Thymus (tissue), 11 donors: ENCODE measurements around the gene SRD5A1. TPM values are rescaled to one million over a fixed set of nuclear protein-coding genes. Genes with fewer than 3 reads are reported as not detected.

Experiments
- DNase-seq, 9 donors: peaks; one replicate each; pipeline ENCODE4 v3.0.0-alpha.2; 2013; ENCODE audit warnings: low spot score in 9 of 9, low read depth in 6 of 9, missing footprints in 1 of 9
- H3K27ac ChIP-seq, 2 donors: one replicate each; pipeline ENCODE4 v1.5.1; 2013; ENCODE audit warnings: control low read depth in 1 of 2, low read depth in 1 of 2, low read length in 1 of 2, mild to moderate bottlenecking in 1 of 2, moderate library complexity in 1 of 2
- H3K27me3 ChIP-seq, 2 donors: one replicate each; pipeline ENCODE4 v1.5.1; 2013; ENCODE audit warnings: low read length in 1 of 2; ENCODE audit not compliant: control insufficient read depth in 2 of 2, insufficient read depth in 1 of 2
- H3K36me3 ChIP-seq, 2 donors: one replicate each; pipeline ENCODE4 v1.5.1; 2013; ENCODE audit warnings: low read length in 1 of 2, mild to moderate bottlenecking in 1 of 2, moderate library complexity in 1 of 2; ENCODE audit not compliant: control insufficient read depth in 2 of 2, insufficient read depth in 2 of 2
- H3K4me1 ChIP-seq, 2 donors: one replicate each; pipeline ENCODE4 v1.5.1; 2013; ENCODE audit warnings: low read length in 2 of 2; ENCODE audit not compliant: control insufficient read depth in 2 of 2, insufficient read depth in 2 of 2
- H3K4me3 ChIP-seq, 2 donors: one replicate each; pipeline ENCODE4 v1.5.1; 2013; ENCODE audit warnings: low read length in 2 of 2, control low read depth in 1 of 2, mild to moderate bottlenecking in 1 of 2
- H3K9me3 ChIP-seq, 2 donors: one replicate each; pipeline ENCODE4 v1.5.1; 2013; ENCODE audit warnings: low read length in 1 of 2, mild to moderate bottlenecking in 1 of 2; ENCODE audit not compliant: control insufficient read depth in 2 of 2, insufficient read depth in 1 of 2
- WGBS: extraction: QIAGEN DNeasy Blood & Tissue Kit; methylation state at CpG from one replicate; pipeline ENCODE4 v1.1.7; 2013; 5-methylcytosine and 5-hydroxymethylcytosine counted together
- polyA plus RNA-seq: library from polyadenylated mRNA; stranded (reverse); fragments of 200-250 nt; gene quantifications from one replicate; pipeline ENCODE4 v1.2.3, GENCODE V29; 2013
- total RNA-seq: library from RNA; stranded (reverse); fragments of 120-200 nt; gene quantifications from one replicate; pipeline ENCODE4 v1.2.4, GENCODE V29; 2013
- donor health status: healthy.

SRD5A1 gene
- total and polyA plus RNA-seq, 2 donors, result 6.9 to 10.2 TPM

- no peaks in the 10 kb centered on the region for H3K9me3 ChIP-seq
- no peaks in the 10 kb centered on the region for H3K36me3 ChIP-seq
- 96% methylated on average over 1 of the region's 1 CpG for WGBS
- DNase-seq, result no peak
- no peaks in the 10 kb centered on the region for H3K4me1 ChIP-seq
- no peak overlapping the region for H3K4me3 ChIP-seq
- no peak overlapping the region for H3K27ac ChIP-seq
- H3K27me3 ChIP-seq, result peaks cover 0 to 20% of the 10 kb centered on the region in 2 donors
These were observed 66.1 kb downstream of the SRD5A1 start for GRCh38 chr5:6699357-6699756.

GRCh38 chr5:6700074-6700684, 66.9 kb downstream of the SRD5A1 start:
- H3K27me3 ChIP-seq, result peaks cover 0 to 20% of the 10 kb centered on the region in 2 donors
- H3K4me1 ChIP-seq, result no peaks in the 10 kb centered on the region
- WGBS, result 58% methylated on average over 11 of the region's 11 CpGs
- DNase-seq, result no peak
- no peaks in the 10 kb centered on the region for H3K36me3 ChIP-seq
- no peak overlapping the region for H3K4me3 ChIP-seq
- H3K9me3 ChIP-seq, result no peaks in the 10 kb centered on the region
- no peak overlapping the region for H3K27ac ChIP-seq

GRCh38 chr5:6700685-6701355, 67.6 kb downstream of the SRD5A1 start:
- Histone ChIP-seq H3K4me3 (no peak overlapping the region), H3K27me3 (peaks cover 0 to 20% of the 10 kb centered on the region in 2 donors), H3K9me3 (no peaks in the 10 kb centered on the region), H3K36me3 (no peaks in the 10 kb centered on the region), H3K4me1 (no peaks in the 10 kb centered on the region), H3K27ac (no peak overlapping the region)
- no peak for DNase-seq
- 84% methylated on average over 12 of the region's 12 CpGs for WGBS

GRCh38 chr5:6701491-6701890, 68.3 kb downstream of the SRD5A1 start:
- no peak for DNase-seq
- Histone ChIP-seq H3K4me3 (no peak overlapping the region), H3K9me3 (no peaks in the 10 kb centered on the region), H3K4me1 (no peaks in the 10 kb centered on the region), H3K36me3 (no peaks in the 10 kb centered on the region), H3K27me3 (peaks cover 0 to 20% of the 10 kb centered on the region in 2 donors), H3K27ac (no peak overlapping the region)
- WGBS, result 85% methylated on average over 12 of the region's 12 CpGs

GRCh38 chr5:6702633-6703032, 69.4 kb downstream of the SRD5A1 start:
- no peaks in the 10 kb centered on the region for H3K9me3 ChIP-seq
- H3K27ac ChIP-seq, result no peak overlapping the region
- peaks cover under 1 to 3% of the 10 kb centered on the region in 2 donors for H3K4me1 ChIP-seq
- H3K4me3 ChIP-seq, result no peak overlapping the region
- H3K27me3 ChIP-seq, result peaks cover 0 to 20% of the 10 kb centered on the region in 2 donors
- no peak for DNase-seq
- no peaks in the 10 kb centered on the region for H3K36me3 ChIP-seq
- WGBS, result 97% methylated on average over 6 of the region's 6 CpGs

- Histone ChIP-seq H3K9me3 (no peaks in the 10 kb centered on the region), H3K27ac (no peak overlapping the region), H3K36me3 (no peaks in the 10 kb centered on the region), H3K27me3 (peaks cover 0 to 17% of the 10 kb centered on the region in 2 donors), H3K4me1 (peaks cover 4 to 11% of the 10 kb centered on the region in 2 donors), H3K4me3 (no peak overlapping the region)
- no peak for DNase-seq
- WGBS, result 93% methylated on average over 6 of the region's 6 CpGs
These were observed 70.6 kb downstream of the SRD5A1 start for GRCh38 chr5:6703806-6704205.

GRCh38 chr5:6704361-6704851, 71.2 kb downstream of the SRD5A1 start:
- H3K36me3 ChIP-seq, result no peaks in the 10 kb centered on the region
- no peak for DNase-seq
- no peaks in the 10 kb centered on the region for H3K9me3 ChIP-seq
- H3K27ac ChIP-seq, result no peak overlapping the region
- H3K4me3 ChIP-seq, result no peak overlapping the region
- H3K4me1 ChIP-seq, result peaks cover 4 to 11% of the 10 kb centered on the region in 2 donors
- peaks cover 0 to 17% of the 10 kb centered on the region in 2 donors for H3K27me3 ChIP-seq
- WGBS, result 88% methylated on average over 11 of the region's 11 CpGs

- no peak for DNase-seq
- Histone ChIP-seq H3K9me3 (no peaks in the 10 kb centered on the region), H3K36me3 (no peaks in the 10 kb centered on the region), H3K4me1 (peaks cover 4 to 11% of the 10 kb centered on the region in 2 donors), H3K27me3 (peaks cover 0 to 15% of the 10 kb centered on the region in 2 donors), H3K27ac (no peak overlapping the region), H3K4me3 (no peak overlapping the region)
- 72% methylated on average over 6 of the region's 6 CpGs for WGBS
These were observed 71.8 kb downstream of the SRD5A1 start for GRCh38 chr5:6705088-6705487.

GRCh38 chr5:6705959-6706358, 72.7 kb downstream of the SRD5A1 start:
- Histone ChIP-seq H3K4me3 (no peak overlapping the region), H3K27ac (no peak overlapping the region), H3K9me3 (no peaks in the 10 kb centered on the region), H3K36me3 (no peaks in the 10 kb centered on the region), H3K4me1 (peaks cover 4 to 11% of the 10 kb centered on the region in 2 donors), H3K27me3 (peaks cover 0 to 9% of the 10 kb centered on the region in 2 donors)
- 97% methylated on average over 5 of the region's 5 CpGs for WGBS
- no peak for DNase-seq
